ENCODE results near the gene FAAP20. TPM values are rescaled to one million over a fixed set of nuclear protein-coding genes. Genes with fewer than 3 reads are reported as not detected.
A peak's percentile ranks its signal among the peaks of the same experiment; 100 is the strongest.

The FAAP20 gene
- total RNA-seq, 3 donors from 2014 or later, result 23.4 to 42.6 (median 32.0) TPM

GRCh38 chr1:2215909-2216766, 21.6 kb upstream of the FAAP20 start:
- H3K4me1 ChIP-seq (ENCODE audit: low read depth), result peaks cover 15% of the 10 kb centered on the region
- no peak overlapping the region for H3K4me3 ChIP-seq
- no peak for TF ChIP-seq CTCF (IDR thresholded peaks at IDR 0.05)
- intact Hi-C loops (cut with DNase I, micrococcal nuclease), result no loop called here
- ATAC-seq (no peak), DNase-seq (peak in 1 of 3 donors; percentile 22)
- H3K36me3 ChIP-seq (ENCODE audit: low read depth), result no peaks in the 10 kb centered on the region
- H3K9me3 ChIP-seq, result no peaks in the 10 kb centered on the region

GRCh38 chr1:2215329-2215728, 20.8 kb upstream of the FAAP20 start:
- peaks cover 15% of the 10 kb centered on the region for H3K4me1 ChIP-seq (ENCODE audit: low read depth)
- no peaks in the 10 kb centered on the region for H3K9me3 ChIP-seq
- no peaks in the 10 kb centered on the region for H3K36me3 ChIP-seq (ENCODE audit: low read depth)
- TF ChIP-seq CTCF (IDR thresholded peaks at IDR 0.05), result no peak
- DNase-seq (peak in 1 of 3 donors; percentile 57), ATAC-seq (no peak)
- no peak overlapping the region for H3K4me3 ChIP-seq
- intact Hi-C loops (cut with DNase I, micrococcal nuclease), result no loop called here

GRCh38 chr1:2214541-2215241, 20.1 kb upstream of the FAAP20 start:
- intact Hi-C loops (cut with DNase I, micrococcal nuclease), result no loop called here
- DNase-seq (peak in 2 of 3 donors; percentile 49 to 58), ATAC-seq (no peak)
- no peak for TF ChIP-seq CTCF (IDR thresholded peaks at IDR 0.05)
- Histone ChIP-seq H3K36me3 (ENCODE audit: low read depth) (no peaks in the 10 kb centered on the region), H3K4me1 (ENCODE audit: low read depth) (peaks cover 15% of the 10 kb centered on the region), H3K4me3 (no peak overlapping the region), H3K9me3 (no peaks in the 10 kb centered on the region)

DNA sequence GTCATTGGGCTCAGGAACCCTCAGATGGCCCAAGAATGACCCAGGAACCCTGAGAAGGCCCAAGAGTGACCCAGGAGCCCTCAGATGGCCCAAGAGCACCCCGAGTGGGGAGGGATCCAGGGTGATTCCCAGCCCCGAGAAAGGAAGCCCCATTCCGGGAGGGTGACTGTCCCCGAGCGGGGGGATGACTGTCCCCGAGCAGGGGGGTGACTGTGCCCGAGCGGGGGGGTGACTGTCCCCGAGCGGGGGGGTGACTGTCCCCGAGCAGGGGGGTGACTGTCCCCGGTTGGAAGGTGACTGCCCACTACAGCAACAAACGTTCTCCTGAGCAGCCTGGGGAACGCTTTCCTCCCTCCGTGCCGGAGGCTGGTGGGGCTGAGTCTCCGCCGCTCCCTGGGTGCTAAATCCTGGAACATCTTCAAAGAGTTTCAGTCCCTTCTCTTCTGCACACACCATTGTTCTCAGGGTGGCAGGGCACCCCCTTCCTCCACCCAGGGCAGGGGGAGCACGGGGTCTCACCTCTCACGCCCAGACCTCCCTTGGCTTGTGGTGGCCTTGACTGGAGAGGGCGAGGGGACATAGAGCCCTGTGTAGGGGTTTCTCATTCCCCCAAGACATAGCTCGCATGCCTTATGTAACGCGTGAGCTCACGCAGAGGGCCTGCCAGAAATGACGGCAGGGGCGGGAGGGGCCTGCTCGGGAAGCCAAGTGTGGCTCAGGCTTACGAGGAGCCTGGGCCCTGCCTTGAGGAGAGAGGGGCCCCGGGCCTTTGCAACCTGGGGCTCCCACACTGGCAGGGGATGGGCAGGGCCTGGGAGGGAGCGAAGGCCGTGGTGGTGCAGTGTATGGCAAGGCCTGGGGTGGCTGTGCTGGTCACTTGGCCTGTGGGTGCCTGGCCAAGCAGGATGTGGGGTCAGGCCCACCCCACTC, 19.3 kb upstream of the FAAP20 start:
- no peaks in the 10 kb centered on the region for H3K36me3 ChIP-seq (ENCODE audit: low read depth)
- H3K4me1 ChIP-seq (ENCODE audit: low read depth), result peaks cover 19% of the 10 kb centered on the region
- ATAC-seq (peak; percentile 11), DNase-seq (peak; percentile 64 to 74 (median 73))
- no peak for TF ChIP-seq CTCF (IDR thresholded peaks at IDR 0.05)
- intact Hi-C loops (cut with DNase I, micrococcal nuclease), result no loop called here
- H3K9me3 ChIP-seq, result no peaks in the 10 kb centered on the region
- no peak overlapping the region for H3K4me3 ChIP-seq

All from mucosa of descending colon (tissue), 3 donors.